ENCODE results near the gene PACS1. TPM values are rescaled to one million over a fixed set of nuclear protein-coding genes. Genes with fewer than 3 reads are reported as not detected.

PACS1 gene
- total RNA-seq, 1 experiment from 2014 or later: 41.1 TPM

DNA sequence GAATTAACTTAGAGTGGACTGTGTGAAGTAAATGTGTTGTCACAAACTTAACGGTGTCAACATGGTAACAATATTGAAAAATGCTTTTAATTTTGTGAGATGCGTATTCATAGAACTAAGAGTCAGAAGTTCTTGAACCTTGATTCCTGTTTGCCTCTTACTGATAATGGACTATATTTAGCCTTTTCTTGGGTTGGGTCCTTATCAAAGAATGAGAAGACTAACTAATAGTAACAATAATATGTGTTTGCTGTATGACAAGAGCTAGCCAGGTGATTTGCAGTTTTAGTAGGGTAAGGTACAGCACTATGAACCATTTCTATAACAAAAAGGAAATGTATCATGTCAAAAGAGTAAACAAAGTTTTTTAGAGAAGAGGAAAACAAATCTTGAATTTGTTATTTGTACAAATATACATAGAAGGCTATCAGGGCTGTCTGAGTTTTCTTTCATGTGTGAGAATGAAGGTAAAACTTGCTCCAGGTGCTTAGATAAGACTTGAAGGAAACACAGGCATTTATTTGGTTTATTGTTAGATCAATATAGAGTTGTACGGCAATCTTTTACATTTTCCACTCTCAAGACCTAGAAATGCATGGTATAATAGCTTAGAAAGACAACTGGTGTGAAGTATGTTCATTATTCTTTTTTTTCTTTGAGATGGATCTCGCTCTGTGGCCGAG is 74.1 kb downstream of the PACS1 start (continued):
- TF ChIP-seq ATF3 (IDR thresholded peaks at IDR 0.05): no peak
- TF ChIP-seq ZFX (IDR thresholded peaks at IDR 0.05): no peak
- TF ChIP-seq ELF1 (IDR thresholded peaks at IDR 0.05; ENCODE audit: borderline replicate concordance, low read depth): no peak
- TF ChIP-seq EZH2 (IDR thresholded peaks at IDR 0.05): no peak

GRCh38 chr11:66146074-66146473 is 76.0 kb downstream of the PACS1 start:
- ChIA-PET POLR2A (no interaction called here), CTCF (no interaction called here), RAD21 (ENCODE audit: low non-redundant PET in 1 of 2, low total read pairs in 2 of 2, uncharacterized antibody in 2 of 2, unreplicated experiment in 2 of 2) (no interaction called here)
- TF ChIP-seq CBX3 (IDR thresholded peaks at IDR 0.05; ENCODE audit: low read depth) (no peak), ZFX (IDR thresholded peaks at IDR 0.05) (no peak)
- no peak overlapping the region for H3K4me2 ChIP-seq (ENCODE audit: low read length)
- no peaks in the 10 kb centered on the region; the same call in 1 of the 2 replicates for H3K79me2 ChIP-seq (ENCODE audit: insufficient read depth, low read length)
- no TSS peak for BruUV-seq (replicated peaks)
- intact Hi-C loops (cut with micrococcal nuclease): no loop called here
- no peaks in the 10 kb centered on the region for H3K27me3 ChIP-seq (ENCODE audit: insufficient read depth, low read length)
- no peaks in the 10 kb centered on the region for H3K9me2 ChIP-seq (ENCODE audit: insufficient read depth)
- DNase-seq (ENCODE audit: low read depth, low spot score) (no peak), ATAC-seq (no peak)
- H3K4me3 ChIP-seq (replicated peaks in 1 of 2; ENCODE audit: low read depth in 1 of 2, low read length in 2 of 2): no peak overlapping the region
- no peak overlapping the region for H3K27ac ChIP-seq (ENCODE audit: low read depth, low read length)
- no peak overlapping the region for H3K9ac ChIP-seq (ENCODE audit: low read length)
- H3K4me1 ChIP-seq (ENCODE audit: control insufficient read depth in 1 of 2, insufficient read depth in 2 of 2, low read length in 2 of 2): peaks cover 22 to 23% of the 10 kb centered on the region in 2 experiments
- no peak overlapping the region for H2AFZ ChIP-seq (ENCODE audit: low read depth, low read length, poor library complexity, severe bottlenecking)
- no peaks in the 10 kb centered on the region for H3K36me3 ChIP-seq (ENCODE audit: control insufficient read depth in 1 of 2, insufficient read depth in 2 of 2, low read length in 2 of 2)
- no peaks in the 10 kb centered on the region for H4K20me1 ChIP-seq (ENCODE audit: insufficient read depth)
- peaks cover 0 to 3% of the 10 kb centered on the region in 2 experiments; a peak in 1 of 4 replicates for H3K9me3 ChIP-seq (ENCODE audit: control insufficient read depth in 1 of 2, insufficient read depth in 1 of 2, low read depth in 1 of 2, low read length in 2 of 2)

DNA sequence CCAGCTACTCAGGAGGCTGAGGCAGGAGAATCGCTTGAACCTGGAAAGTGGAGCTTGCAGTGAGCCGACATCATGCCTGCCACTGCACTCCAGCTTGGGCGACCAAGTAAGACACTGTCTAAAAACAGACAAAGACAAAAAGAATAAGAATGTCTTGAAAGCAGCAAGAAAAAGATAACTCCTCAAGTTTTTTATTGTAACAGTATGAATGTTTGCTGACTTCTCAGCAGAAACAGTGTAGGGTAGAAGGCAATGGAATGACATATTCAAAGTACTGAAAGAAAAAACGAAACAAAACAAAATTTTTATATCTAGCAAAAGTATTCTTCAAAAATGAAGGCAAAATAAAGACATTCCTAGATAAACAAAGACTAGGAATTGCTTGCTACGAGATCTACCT is 76.9 kb downstream of the PACS1 start:
- intact Hi-C loops (cut with micrococcal nuclease): no loop called here
- no peaks in the 10 kb centered on the region for H3K27me3 ChIP-seq (ENCODE audit: insufficient read depth, low read length)
- no peaks in the 10 kb centered on the region for H3K9me2 ChIP-seq (ENCODE audit: insufficient read depth)
- no peak overlapping the region for H2AFZ ChIP-seq (ENCODE audit: low read depth, low read length, poor library complexity, severe bottlenecking)
- no TSS peak for BruUV-seq (replicated peaks)
- no peaks in the 10 kb centered on the region; the same call in 1 of the 2 replicates for H3K79me2 ChIP-seq (ENCODE audit: insufficient read depth, low read length)
- ChIA-PET CTCF (no interaction called here), POLR2A (no interaction called here), RAD21 (ENCODE audit: low non-redundant PET in 1 of 2, low total read pairs in 2 of 2, uncharacterized antibody in 2 of 2, unreplicated experiment in 2 of 2) (no interaction called here)
- H3K4me1 ChIP-seq (ENCODE audit: control insufficient read depth in 1 of 2, insufficient read depth in 2 of 2, low read length in 2 of 2): peaks cover 14% of the 10 kb centered on the region in 2 experiments
- peaks cover 0 to 3% of the 10 kb centered on the region in 2 experiments; a peak in 1 of 4 replicates for H3K9me3 ChIP-seq (ENCODE audit: control insufficient read depth in 1 of 2, insufficient read depth in 1 of 2, low read depth in 1 of 2, low read length in 2 of 2)
- no peak overlapping the region for H3K27ac ChIP-seq (ENCODE audit: low read depth, low read length)
- H3K9ac ChIP-seq (ENCODE audit: low read length): no peak overlapping the region
- no peaks in the 10 kb centered on the region for H3K36me3 ChIP-seq (ENCODE audit: control insufficient read depth in 1 of 2, insufficient read depth in 2 of 2, low read length in 2 of 2)
- DNase-seq (ENCODE audit: low read depth, low spot score) (no peak), ATAC-seq (no peak)
- no peak overlapping the region for H3K4me2 ChIP-seq (ENCODE audit: low read length)
- no peaks in the 10 kb centered on the region for H4K20me1 ChIP-seq (ENCODE audit: insufficient read depth)
- no peak overlapping the region for H3K4me3 ChIP-seq (replicated peaks in 1 of 2; ENCODE audit: low read depth in 1 of 2, low read length in 2 of 2)
- TF ChIP-seq EGR1 (IDR thresholded peaks at IDR 0.05; ENCODE audit: low read depth) (no peak), POLR2A (IDR thresholded peaks at IDR 0.05; ENCODE audit: borderline replicate concordance, extremely low read depth, insufficient read depth, insufficient read length) (no peak)
- TF ChIP-seq, protein P1, sequence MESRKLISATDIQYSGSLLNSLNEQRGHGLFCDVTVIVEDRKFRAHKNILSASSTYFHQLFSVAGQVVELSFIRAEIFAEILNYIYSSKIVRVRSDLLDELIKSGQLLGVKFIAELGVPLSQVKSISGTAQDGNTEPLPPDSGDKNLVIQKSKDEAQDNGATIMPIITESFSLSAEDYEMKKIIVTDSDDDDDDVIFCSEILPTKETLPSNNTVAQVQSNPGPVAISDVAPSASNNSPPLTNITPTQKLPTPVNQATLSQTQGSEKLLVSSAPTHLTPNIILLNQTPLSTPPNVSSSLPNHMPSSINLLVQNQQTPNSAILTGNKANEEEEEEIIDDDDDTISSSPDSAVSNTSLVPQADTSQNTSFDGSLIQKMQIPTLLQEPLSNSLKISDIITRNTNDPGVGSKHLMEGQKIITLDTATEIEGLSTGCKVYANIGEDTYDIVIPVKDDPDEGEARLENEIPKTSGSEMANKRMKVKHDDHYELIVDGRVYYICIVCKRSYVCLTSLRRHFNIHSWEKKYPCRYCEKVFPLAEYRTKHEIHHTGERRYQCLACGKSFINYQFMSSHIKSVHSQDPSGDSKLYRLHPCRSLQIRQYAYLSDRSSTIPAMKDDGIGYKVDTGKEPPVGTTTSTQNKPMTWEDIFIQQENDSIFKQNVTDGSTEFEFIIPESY (IDR thresholded peaks at IDR 0.05; ENCODE audit: extremely low read depth, insufficient replicate concordance, low read length): no peak

Measured in HCT116 (cell line).